ENCODE results near the gene MPPED2.

GRCh38 chr11:30432716-30433115, 153.4 kb downstream of the MPPED2 start:
- TF ChIP-seq TCF12 (IDR thresholded peaks at IDR 0.05; ENCODE audit: low read depth) (no peak), EP300 (IDR thresholded peaks at IDR 0.05; ENCODE audit: borderline replicate concordance) (no peak), REST (IDR thresholded peaks at IDR 0.05; ENCODE audit: low read depth) (no peak), TAF1 (IDR thresholded peaks at IDR 0.05; ENCODE audit: low read depth) (no peak)

Measured in Ishikawa (cell line).